ENCODE results near the gene CABYR. TPM values are rescaled to one million over a fixed set of nuclear protein-coding genes. Genes with fewer than 3 reads are reported as not detected.

CABYR gene
- total and polyA plus RNA-seq, 2 of the 13 experiments (the other 11 are each of a cell fraction or from before 2014, with no cell fraction given) = 0.71 to 0.88 TPM

GRCh38 chr18:24187689-24188088 is 48.8 kb downstream of the CABYR start (continued):
- TF ChIP-seq TBX3 (IDR thresholded peaks at IDR 0.05; ENCODE audit: borderline replicate concordance) (no peak), BORCS8-MEF2B (CRISPR knock-in tag; IDR thresholded peaks at IDR 0.05) (no peak), TOPORS (CRISPR knock-in tag; IDR thresholded peaks at IDR 0.05) (no peak), CREM (IDR thresholded peaks at IDR 0.05) (no peak), CREM (CRISPR knock-in tag; IDR thresholded peaks at IDR 0.05) (no peak), ZNF430 (CRISPR knock-in tag; IDR thresholded peaks at IDR 0.05) (no peak), IRX3 (CRISPR knock-in tag; IDR thresholded peaks at IDR 0.05; ENCODE audit: borderline replicate concordance, low read depth) (no peak), KLF15 (CRISPR knock-in tag; IDR thresholded peaks at IDR 0.05; ENCODE audit: borderline replicate concordance) (no peak), ZNF609 (CRISPR knock-in tag; IDR thresholded peaks at IDR 0.05; ENCODE audit: borderline replicate concordance) (no peak), ZNF335 (CRISPR knock-in tag; IDR thresholded peaks at IDR 0.05) (no peak)

GRCh38 chr18:24188120-24188519 is 49.3 kb downstream of the CABYR start:
- Histone ChIP-seq H3K79me2 (ENCODE audit: insufficient read depth, low read length) (no peaks in the 10 kb centered on the region), H3K27ac (ENCODE audit: extremely low read length, insufficient read depth, low read length) (no peak overlapping the region), H3K27me3 (ENCODE audit: control insufficient read depth in 1 of 2, insufficient read depth in 2 of 2, low read length in 2 of 2) (no peaks in the 10 kb centered on the region; a peak in 1 of 5 replicates), H3K9ac (ENCODE audit: insufficient read depth, low read depth, low read length) (no peak overlapping the region), H3K4me3 (replicated peaks in 1 of 3; ENCODE audit: insufficient read depth in 1 of 3, low read depth in 2 of 3, low read length in 3 of 3) (no peak overlapping the region), H2AFZ (ENCODE audit: low read length) (no peak overlapping the region), H3K4me1 (ENCODE audit: insufficient read depth, low read length) (no peaks in the 10 kb centered on the region), H3K4me2 (ENCODE audit: low read depth, low read length) (no peak overlapping the region), H4K20me1 (ENCODE audit: insufficient read depth, low read length) (no peaks in the 10 kb centered on the region), H3K9me3 (ENCODE audit: low read length) (no peaks in the 10 kb centered on the region), H3K36me3 (replicated peaks in 1 of 2; ENCODE audit: control insufficient read depth in 1 of 2, insufficient read depth in 2 of 2, low read length in 2 of 2) (no peaks in the 10 kb centered on the region)
- ATAC-seq (no peak), FAIRE-seq (no peak), DNase-seq (ENCODE audit: low spot score) (no peak)
- BruUV-seq (replicated peaks) = no TSS peak
- WGBS (ENCODE audit: low lambda C conversion rate) = 19% methylated on average over 5 of the region's 5 CpGs
- intact Hi-C loops (cut with micrococcal nuclease; ENCODE audit: unreplicated experiment) = no loop called here
- ChIA-PET POLR2A (no interaction called here), CTCF (ENCODE audit: low intra/inter-chr PET ratio, low total read pairs) (no interaction called here)
- in situ Hi-C loops (cut with HindIII; ENCODE audit: extremely low pct_ligation_motif_present, low pct_unique_long_range_greater_than_20kb) = no loop called here
- TF ChIP-seq ZKSCAN1 (IDR thresholded peaks at IDR 0.05; ENCODE audit: low read length) (no peak), ZFP62 (CRISPR knock-in tag; IDR thresholded peaks at IDR 0.05) (no peak), ZNF816 (CRISPR knock-in tag; IDR thresholded peaks at IDR 0.05; ENCODE audit: borderline replicate concordance) (no peak), ZNF121 (CRISPR knock-in tag; IDR thresholded peaks at IDR 0.05) (no peak), MXD4 (CRISPR knock-in tag; IDR thresholded peaks at IDR 0.05) (no peak), CBX1 (IDR thresholded peaks at IDR 0.05; ENCODE audit: low read depth) (no peak), CERS6 (CRISPR knock-in tag; IDR thresholded peaks at IDR 0.05) (no peak)

All from HepG2 (cell line).